ENCODE results near the gene ANKRD27.
A peak's percentile ranks its signal among the peaks of the same experiment; 100 is the strongest.
"Not testable (repeated sequence)": the region's sequence is repeated elsewhere in the genome, so short reads cannot be mapped to it uniquely, and the experiment has no call there.

ANKRD27 gene

GRCh38 chr19:32688311-32688710 is 13.3 kb upstream of the ANKRD27 start:
- DNase-seq: no peak

DNA sequence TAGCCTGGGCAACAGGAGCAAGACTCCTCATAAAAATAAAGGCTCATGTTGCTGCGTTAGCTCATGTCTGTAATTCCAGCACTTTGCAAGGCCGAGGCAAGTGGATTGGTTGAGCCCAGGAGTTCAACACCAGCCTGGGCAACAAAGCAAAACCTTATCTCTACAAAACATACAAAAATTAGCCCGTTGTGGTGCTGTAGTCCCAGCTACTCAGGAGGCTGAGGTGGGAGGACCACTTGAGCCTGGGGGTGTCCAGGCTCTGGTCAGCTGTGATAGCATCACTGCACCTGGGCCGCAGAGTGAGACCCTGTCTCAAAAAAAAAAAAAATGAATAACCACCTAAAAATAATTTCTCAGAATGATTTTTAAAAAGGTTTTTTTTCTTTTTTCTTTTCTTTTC is 12.7 kb upstream of the ANKRD27 start:
- no peak for DNase-seq

DNA sequence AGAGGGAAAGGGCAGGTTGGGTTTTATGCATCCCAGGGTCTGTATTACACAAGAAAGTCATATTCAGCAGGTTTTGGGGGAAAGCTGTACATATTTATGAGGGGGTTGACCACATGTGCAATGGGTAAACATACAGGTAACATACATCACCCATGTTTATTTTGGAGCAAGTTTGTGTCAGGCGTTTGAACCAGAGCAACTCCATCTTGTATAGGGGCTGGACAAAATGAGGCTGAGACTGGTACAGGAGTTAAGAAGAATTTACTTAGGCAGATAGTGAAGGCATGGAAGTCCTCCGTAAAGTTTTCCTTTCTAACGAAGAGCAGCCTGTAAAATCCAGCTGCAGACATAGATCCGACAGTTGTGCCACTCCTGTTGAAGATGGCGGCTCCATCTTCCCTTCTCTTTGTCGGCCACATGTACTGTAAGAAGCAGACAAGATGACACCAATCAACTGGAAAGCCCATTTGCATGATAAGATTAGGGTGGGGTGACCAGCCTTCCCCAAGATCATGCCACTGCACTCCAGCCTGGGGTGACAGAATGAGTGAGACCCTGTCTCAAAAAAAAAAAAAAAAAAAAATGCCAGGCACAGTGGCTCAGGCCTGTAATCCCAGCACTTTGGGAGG is 12.0 kb upstream of the ANKRD27 start:
- DNase-seq: no peak

DNA sequence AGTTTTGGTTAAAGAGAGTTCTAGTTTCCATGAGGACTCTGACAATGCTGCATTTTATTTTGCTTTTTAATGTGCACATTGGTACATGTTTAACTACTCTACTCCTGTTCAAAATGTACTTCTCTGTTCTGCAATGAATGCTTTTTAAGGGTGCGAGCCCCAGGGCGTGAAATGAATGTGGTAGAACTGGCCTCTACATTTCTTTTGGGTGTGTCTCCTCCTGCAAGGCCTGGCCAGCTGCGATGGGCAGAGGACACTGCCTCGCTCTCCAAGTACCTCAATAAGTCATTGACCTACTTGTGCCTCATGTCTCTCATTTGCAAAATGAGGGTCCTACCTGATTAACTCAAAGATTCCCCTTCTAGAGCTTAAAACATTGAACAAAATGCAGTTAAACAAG is 7.3 kb upstream of the ANKRD27 start:
- no peak for DNase-seq

DNA sequence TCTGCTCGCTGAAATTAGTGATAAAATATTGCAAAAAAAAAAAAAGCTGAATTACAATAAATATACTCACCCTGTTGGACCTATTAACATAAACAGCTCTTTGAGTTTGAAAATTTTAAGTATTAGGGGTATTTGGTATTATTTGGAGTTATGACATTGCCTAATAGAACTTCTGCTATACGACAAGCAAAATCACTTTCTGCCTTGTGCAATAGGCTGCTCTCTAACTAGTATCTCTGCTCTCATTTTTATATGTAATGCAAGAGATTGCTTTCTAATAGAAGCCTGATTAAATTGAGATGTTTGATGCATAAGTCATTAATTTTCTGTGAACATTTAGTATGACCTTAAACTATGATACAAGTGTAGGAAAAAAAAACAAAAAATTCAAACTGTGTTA is 6.0 kb upstream of the ANKRD27 start:
- no peak for DNase-seq

- no peak for DNase-seq
These were observed 2.7 kb upstream of the ANKRD27 start for GRCh38 chr19:32677657-32678056.

DNA sequence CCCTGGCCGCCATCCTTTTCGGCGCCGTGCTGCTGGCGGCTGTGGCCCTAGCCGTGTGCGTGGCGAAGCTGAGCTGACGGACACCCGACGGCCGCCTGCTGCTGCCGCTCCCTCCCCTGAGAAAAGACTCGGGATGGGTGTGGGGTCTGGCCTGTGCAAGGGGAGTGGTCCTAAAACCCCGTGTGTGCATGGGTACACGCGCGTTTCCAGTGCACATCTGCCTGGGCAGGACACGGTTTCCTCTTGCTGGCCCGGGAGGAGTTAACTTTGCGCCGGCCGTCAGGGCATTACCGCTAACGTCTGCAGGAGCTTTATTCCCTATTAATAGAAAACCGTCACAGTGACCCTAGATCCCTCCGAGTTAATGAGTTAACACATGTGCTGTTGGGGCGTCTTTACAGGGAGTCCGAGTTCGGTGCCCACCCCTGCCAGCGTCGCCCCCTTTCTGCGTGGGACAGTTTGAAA is 1.9 kb upstream of the ANKRD27 start:
- DNase-seq: no peak

GRCh38 chr19:32676186-32676894 is 1.4 kb upstream of the ANKRD27 start:
- DNase-seq: no peak

GRCh38 chr19:32675720-32676185 is 773 bp upstream of the ANKRD27 start, which contains the start of gene RGS9BP:
Gene RGS9BP, plus strand, starts transcription at chr19:32675848. Its CDS starts 416 bp downstream, at chr19:32676264.
- DNase-seq: no peak

DNA sequence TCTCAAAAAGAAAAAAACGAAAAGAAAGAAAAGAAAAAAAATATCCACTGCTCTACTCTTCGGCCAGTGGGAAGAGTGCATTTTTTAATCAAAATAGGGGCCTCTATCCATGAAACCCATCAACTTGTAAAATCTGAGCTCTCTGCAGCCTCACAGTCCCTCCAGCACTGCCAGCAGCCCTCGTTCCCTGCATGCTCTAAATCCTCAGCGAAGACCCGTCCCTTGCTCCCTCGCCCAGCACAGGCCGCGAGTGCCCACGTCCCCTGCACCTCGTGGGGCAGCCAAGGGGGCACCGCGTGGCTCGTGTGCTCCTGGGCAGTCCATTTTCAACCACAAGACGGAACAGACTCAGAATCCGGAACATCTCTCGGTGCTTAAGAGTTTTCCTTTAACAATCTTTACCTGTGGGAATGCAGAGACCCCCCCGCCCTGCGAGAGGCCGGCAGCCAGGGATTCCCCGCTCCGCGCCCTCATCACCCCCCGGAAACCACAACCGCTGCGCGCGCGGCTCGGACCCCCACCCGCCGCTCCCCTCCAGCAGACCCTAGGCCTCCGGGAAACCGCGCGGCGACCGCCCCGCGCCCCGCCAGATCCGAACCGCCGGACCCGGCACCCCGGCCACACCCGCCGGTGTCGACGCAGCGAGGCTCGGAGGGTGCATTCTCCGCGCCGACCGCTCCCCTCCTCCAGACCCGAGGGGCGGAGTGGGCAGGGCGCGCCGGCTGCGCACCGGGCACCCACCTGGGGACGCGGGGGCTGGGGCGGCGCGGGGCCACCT is 638 bp downstream of the ANKRD27 start:
- no peak for DNase-seq

DNA sequence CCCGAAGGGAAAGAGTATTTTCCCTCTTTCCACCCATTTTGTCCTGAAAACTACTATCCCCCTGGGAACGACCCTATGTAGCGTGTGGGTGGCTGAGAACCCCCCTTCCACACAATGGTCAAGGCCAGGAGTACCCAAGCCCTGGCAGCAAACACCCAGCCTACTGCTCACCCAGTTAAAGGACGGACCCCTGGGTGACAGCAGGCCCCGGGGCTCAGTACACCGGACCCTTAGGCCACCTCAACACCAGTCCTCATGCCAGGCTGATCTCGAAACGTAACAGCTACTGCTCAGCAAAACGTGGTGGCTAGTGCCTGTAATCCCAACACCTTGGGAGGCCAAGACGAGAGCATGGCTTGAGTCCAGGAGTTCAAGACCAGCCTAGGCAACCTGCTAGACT is 1.4 kb downstream of the ANKRD27 start:
- DNase-seq: no peak

- no peak for DNase-seq
These were observed 2.1 kb downstream of the ANKRD27 start for GRCh38 chr19:32672841-32673240.

- no peak for DNase-seq
These were observed 2.9 kb downstream of the ANKRD27 start for GRCh38 chr19:32671883-32672593.

DNA sequence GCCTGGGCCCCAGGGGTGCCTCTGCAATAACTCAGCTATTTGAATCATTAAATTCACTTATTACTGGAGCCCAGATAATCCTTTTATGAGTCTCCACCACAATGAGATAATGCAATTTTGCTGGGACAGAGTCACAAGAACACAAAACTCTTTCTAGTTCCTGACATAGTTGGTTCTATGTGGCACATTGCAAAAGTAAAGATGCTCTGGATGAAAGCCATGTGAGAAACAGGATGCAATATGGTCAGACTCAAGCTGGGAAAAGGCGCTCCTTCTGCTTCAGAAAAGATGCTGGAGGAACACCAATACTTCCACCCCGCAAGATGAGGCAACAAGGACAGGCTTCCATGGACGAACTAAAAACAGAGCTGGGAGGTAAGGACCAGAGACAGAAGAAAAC is 5.7 kb downstream of the ANKRD27 start:
- peak in 1 of 2 experiments; percentile 28 for DNase-seq

- DNase-seq: no peak
These were observed 8.9 kb downstream of the ANKRD27 start for GRCh38 chr19:32666084-32666483.

DNA sequence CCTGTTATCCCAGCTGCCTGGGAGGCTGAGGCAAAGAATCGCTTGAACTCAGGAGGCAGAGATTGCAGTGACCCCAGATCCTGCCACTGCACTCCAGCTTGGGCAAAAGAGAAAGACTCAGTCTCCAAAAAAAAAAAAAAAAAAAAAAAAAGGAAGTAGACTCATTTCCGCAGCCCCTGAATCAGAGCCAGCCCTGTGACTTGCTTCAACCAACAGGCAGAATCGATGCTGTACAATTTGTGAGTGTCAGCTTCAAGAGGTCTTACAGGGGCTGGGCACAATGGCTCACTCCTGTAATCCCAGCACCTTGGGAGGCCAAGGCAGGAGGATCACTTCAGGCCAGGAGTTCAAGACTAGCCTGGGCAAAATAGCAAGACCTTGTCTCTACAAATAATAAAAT is 12.8 kb downstream of the ANKRD27 start:
- DNase-seq: no peak

GRCh38 chr19:32661318-32661717 is 13.7 kb downstream of the ANKRD27 start:
- DNase-seq: no peak

GRCh38 chr19:32658527-32658926 is 16.5 kb downstream of the ANKRD27 start:
- DNase-seq: no peak

DNA sequence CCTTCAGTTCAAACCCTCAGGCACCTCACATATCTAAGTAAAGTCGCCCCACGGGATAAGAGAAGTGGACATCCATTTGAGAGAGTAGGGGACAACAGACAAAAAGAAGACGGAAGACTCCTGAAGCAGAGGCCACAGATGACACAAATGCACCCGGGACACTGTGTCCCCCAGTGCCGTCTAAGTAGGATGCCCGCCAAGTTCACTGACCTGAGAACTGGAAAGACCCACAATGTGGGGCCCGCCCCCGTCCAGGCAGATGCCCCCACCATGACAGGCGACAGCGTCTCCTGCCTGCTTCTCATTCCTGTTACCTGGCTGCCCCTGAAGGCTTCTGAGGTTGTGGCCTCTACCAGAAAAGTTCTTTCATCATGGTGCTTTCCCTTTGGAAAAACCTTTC is 16.9 kb downstream of the ANKRD27 start:
- DNase-seq: no peak

GRCh38 chr19:32656379-32656778 is 18.6 kb downstream of the ANKRD27 start:
- DNase-seq: not testable (repeated sequence)

GRCh38 chr19:32653599-32653915 is 21.4 kb downstream of the ANKRD27 start:
- no peak for DNase-seq

GRCh38 chr19:32652894-32653598 is 21.9 kb downstream of the ANKRD27 start:
- DNase-seq: no peak
